ENCODE results near the gene CD200. TPM values are rescaled to one million over a fixed set of nuclear protein-coding genes. Genes with fewer than 3 reads are reported as not detected.

CD200 gene
- total and polyA plus RNA-seq, 2 experiments from 2014 or later: 51.9 to 65.0 TPM

DNA sequence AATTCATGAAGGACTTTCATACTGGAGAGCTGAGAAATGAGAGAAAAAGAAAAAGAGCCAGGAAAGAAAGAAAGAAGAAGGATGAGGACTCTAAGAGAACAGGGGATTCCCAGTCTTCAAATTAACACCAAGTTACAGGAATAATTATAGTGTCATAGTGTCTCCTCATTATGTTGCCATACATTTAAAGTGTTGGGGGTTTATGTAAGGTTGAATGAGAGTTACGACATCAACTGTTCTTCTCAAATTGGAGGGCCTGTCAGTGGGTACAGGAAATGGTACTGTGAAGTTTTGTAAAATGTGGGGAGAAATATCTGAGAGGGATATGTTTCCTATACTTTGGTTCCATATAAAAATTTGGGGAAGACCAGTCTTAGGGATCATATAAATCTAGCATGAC lies 12.3 kb upstream of the CD200 start:
- no peaks in the 10 kb centered on the region for H4K20me1 ChIP-seq (replicated peaks; ENCODE audit: insufficient read depth)
- Mint-ChIP-seq H3K4me3 (no peak overlapping the region), H3K27ac (no peak overlapping the region), H3K4me1 (peaks cover 32% of the 10 kb centered on the region), H3K36me3 (ENCODE audit: low read depth) (peaks cover 31% of the 10 kb centered on the region; the same call in 2 of the 3 replicates), H3K9me3 (peaks cover 25% of the 10 kb centered on the region; the same call in 2 of the 3 replicates), H3K27me3 (ENCODE audit: insufficient read depth, low read depth, poor library complexity) (peaks cover 2% of the 10 kb centered on the region)
- no peaks in the 10 kb centered on the region for H3F3A ChIP-seq (replicated peaks; ENCODE audit: low read depth)
- no peak for TF ChIP-seq ZNF331 (CRISPR knock-in tag; IDR thresholded peaks at IDR 0.05; ENCODE audit: low read depth)
- TF ChIP-seq, protein P1, sequence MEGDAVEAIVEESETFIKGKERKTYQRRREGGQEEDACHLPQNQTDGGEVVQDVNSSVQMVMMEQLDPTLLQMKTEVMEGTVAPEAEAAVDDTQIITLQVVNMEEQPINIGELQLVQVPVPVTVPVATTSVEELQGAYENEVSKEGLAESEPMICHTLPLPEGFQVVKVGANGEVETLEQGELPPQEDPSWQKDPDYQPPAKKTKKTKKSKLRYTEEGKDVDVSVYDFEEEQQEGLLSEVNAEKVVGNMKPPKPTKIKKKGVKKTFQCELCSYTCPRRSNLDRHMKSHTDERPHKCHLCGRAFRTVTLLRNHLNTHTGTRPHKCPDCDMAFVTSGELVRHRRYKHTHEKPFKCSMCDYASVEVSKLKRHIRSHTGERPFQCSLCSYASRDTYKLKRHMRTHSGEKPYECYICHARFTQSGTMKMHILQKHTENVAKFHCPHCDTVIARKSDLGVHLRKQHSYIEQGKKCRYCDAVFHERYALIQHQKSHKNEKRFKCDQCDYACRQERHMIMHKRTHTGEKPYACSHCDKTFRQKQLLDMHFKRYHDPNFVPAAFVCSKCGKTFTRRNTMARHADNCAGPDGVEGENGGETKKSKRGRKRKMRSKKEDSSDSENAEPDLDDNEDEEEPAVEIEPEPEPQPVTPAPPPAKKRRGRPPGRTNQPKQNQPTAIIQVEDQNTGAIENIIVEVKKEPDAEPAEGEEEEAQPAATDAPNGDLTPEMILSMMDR (conservative IDR thresholded peaks at IDR 0.05; ENCODE audit: low read depth in 2 of 2): no peak
- TF ChIP-seq, protein P2, sequence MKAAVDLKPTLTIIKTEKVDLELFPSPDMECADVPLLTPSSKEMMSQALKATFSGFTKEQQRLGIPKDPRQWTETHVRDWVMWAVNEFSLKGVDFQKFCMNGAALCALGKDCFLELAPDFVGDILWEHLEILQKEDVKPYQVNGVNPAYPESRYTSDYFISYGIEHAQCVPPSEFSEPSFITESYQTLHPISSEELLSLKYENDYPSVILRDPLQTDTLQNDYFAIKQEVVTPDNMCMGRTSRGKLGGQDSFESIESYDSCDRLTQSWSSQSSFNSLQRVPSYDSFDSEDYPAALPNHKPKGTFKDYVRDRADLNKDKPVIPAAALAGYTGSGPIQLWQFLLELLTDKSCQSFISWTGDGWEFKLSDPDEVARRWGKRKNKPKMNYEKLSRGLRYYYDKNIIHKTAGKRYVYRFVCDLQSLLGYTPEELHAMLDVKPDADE (IDR thresholded peaks at IDR 0.05): no peak
- no peaks in the 10 kb centered on the region for H3K27me3 ChIP-seq (ENCODE audit: insufficient read depth)
- no peak overlapping the region for H3K27ac ChIP-seq (ENCODE audit: low read depth)
- ATAC-seq (no peak), DNase-seq (ENCODE audit: low spot score) (no peak)
- H3K4me3 ChIP-seq: no peak overlapping the region
- H3K79me2 ChIP-seq (replicated peaks; ENCODE audit: insufficient read depth): no peaks in the 10 kb centered on the region
- H2AFZ ChIP-seq: no peak overlapping the region
- peaks cover 34% of the 10 kb centered on the region for H3K4me1 ChIP-seq (ENCODE audit: insufficient read depth)
- H3K36me3 ChIP-seq (ENCODE audit: insufficient read depth): peaks cover 6% of the 10 kb centered on the region
- H3K9me2 ChIP-seq (ENCODE audit: insufficient read depth): no peaks in the 10 kb centered on the region
- H3K4me2 ChIP-seq: no peak overlapping the region

DNA sequence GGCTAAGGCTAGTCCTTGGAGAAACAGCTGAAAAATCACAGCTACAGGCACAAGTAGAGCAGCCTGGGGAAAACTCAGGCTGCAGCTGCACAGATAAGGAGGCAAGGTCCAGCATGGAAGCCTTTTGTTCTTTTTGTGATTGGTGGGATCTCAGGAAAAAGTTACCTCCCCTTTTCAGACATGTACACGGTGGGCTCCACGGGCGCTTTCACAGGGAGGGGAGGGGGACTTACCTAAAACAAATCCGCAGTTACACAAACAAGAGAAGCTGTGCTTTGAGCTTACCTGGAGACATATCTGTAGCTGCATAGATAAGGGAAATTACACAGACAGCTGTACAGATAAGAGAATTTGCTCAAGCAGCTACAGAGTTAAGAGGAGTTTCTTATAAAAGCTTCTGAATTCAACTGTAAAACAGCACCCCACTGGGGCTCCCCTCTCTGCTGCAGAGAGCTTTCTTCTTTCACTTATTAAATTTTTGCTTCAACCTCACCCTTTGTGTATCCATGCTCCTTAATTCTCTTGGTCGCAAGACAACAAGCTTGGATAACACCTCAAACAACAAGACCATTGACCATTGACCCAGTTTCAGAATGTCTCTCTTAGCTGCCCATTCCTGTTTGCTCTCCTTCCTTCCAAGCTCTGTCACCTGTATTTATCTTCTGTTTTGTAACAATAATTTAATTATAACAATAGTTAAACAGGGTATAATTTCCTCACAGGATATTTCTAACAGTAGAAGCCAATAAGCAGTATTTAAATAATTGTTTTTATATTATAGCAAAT lies 10.9 kb upstream of the CD200 start:
- H3K27ac ChIP-seq (ENCODE audit: low read depth): peak overlapping the region; percentile 46
- TF ChIP-seq, protein P2 (IDR thresholded peaks at IDR 0.05): no peak
- TF ChIP-seq ZNF331 (CRISPR knock-in tag; IDR thresholded peaks at IDR 0.05; ENCODE audit: low read depth) (no peak), NANOG (IDR thresholded peaks at IDR 0.05; ENCODE audit: borderline replicate concordance) (no peak), CREB1 (CRISPR knock-in tag; IDR thresholded peaks at IDR 0.05; ENCODE audit: low read depth) (no peak)
- peaks cover 36% of the 10 kb centered on the region for H3K4me1 Mint-ChIP-seq
- peak overlapping the region; percentile 79; the same call in 1 of the 2 replicates for H2AFZ ChIP-seq
- H3K27me3 ChIP-seq (ENCODE audit: insufficient read depth): no peaks in the 10 kb centered on the region
- DNase-seq (ENCODE audit: low spot score) (no peak), ATAC-seq (peak; percentile 59)
- no peaks in the 10 kb centered on the region for H3K79me2 ChIP-seq (replicated peaks; ENCODE audit: insufficient read depth)
- H3K4me2 ChIP-seq: peak overlapping the region; percentile 39; the same call in 1 of the 2 replicates
- H3K4me3 ChIP-seq: no peak overlapping the region; the same call in 1 of the 2 replicates
- H3K27me3 Mint-ChIP-seq (ENCODE audit: insufficient read depth, low read depth, poor library complexity): peaks cover 2% of the 10 kb centered on the region
- H3K4me3 Mint-ChIP-seq: no peak overlapping the region
- H3K4me1 ChIP-seq (ENCODE audit: insufficient read depth): peaks cover 34% of the 10 kb centered on the region
- H4K20me1 ChIP-seq (replicated peaks; ENCODE audit: insufficient read depth): no peaks in the 10 kb centered on the region
- peaks cover 19% of the 10 kb centered on the region; the same call in 2 of the 3 replicates for H3K36me3 Mint-ChIP-seq (ENCODE audit: low read depth)
- H3F3A ChIP-seq (replicated peaks; ENCODE audit: low read depth): no peaks in the 10 kb centered on the region
- H3K9me2 ChIP-seq (ENCODE audit: insufficient read depth): no peaks in the 10 kb centered on the region
- H3K36me3 ChIP-seq (ENCODE audit: insufficient read depth): no peaks in the 10 kb centered on the region
- H3K9me3 Mint-ChIP-seq: peaks cover 11% of the 10 kb centered on the region; the same call in 2 of the 3 replicates
- peak overlapping the region; percentile 21 for H3K27ac Mint-ChIP-seq
